NOMO-1 treated with DMSO at 0.1 percent for 48 hours (cell line): ENCODE data around the gene SFXN3.

ENCODE experiments used
- DNase-seq: peaks from one replicate; lab custom pipeline; 2025; ENCODE audit not compliant: unreplicated experiment; lab: John Stamatoyannopoulos, UW

Gene SFXN3

DNA sequence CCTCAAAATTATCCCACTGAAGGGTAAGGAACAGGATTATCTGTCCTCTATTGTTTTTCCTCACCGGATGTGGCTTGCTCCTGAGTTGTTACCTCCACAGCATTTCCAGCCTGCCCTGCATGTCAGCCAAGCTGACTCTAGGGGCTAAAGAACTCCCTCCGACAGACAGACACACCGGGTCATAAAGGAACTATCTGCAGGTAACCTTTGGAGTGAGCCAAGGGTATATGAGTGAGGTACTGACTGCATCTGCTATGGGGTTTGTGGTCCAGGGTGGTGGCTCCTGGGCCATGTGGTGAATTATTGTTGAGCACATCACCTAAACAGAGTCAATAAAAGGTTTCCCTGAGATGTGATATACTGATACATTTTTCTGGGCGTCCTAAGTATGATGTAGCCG is 23.8 kb downstream of the SFXN3 start:
- no peak for DNase-seq

DNA sequence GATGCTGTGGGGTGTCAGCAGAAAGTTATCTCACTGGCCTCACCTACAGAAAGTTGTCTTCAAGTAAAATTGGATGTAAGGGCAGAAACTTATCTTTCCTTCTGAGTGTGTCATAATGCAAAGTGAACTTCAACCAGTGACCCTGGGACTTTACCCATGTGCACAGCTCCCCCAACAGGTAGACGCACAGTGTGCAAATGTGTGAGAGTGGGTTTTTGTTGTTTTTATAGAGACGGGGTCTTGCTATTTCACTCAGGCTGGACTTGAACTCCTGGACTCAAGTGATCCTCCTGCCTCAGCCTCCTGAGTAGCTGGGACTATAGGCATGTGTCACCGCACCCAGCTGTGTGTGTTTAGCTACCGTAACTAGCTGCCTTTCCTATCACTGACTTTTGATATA is 24.4 kb downstream of the SFXN3 start:
- no peak for DNase-seq

DNA sequence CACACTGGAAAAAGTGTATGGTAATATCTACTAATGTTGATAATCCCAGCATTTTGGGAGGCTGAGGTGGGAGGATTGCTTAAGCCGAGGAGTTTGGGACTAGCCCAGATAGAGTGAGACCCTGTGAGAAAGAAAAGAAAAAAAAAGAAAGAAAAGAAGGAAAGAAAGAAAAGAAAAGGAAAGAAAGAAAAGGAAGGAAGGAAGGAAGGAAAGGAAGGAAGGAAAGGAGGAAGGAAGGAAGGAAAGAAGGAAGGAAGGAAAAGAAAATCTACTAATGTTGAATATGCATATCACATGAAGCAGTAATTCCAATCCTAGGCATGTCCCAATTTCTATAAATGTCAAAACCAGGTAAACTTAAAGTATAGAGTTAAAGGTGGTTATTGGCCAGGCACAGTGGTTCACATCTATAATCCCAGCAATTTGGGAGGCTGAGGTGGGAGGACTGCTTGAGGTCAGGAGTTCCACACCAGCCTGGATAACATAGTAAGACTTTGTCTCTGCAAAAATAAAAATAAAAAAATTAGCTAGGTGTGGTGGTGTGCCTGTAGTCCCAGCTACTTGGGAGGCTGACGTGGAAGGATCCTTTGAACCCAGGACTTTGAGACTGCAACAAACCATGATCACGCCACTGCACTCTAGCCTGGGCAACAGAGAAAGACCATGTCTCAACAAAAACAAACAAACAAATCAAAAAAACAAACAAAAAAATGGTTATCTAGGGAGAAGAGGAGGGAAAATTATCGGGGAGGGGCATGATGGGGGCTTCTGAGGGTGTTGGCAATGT is 25.5 kb downstream of the SFXN3 start:
- no peak for DNase-seq

DNA sequence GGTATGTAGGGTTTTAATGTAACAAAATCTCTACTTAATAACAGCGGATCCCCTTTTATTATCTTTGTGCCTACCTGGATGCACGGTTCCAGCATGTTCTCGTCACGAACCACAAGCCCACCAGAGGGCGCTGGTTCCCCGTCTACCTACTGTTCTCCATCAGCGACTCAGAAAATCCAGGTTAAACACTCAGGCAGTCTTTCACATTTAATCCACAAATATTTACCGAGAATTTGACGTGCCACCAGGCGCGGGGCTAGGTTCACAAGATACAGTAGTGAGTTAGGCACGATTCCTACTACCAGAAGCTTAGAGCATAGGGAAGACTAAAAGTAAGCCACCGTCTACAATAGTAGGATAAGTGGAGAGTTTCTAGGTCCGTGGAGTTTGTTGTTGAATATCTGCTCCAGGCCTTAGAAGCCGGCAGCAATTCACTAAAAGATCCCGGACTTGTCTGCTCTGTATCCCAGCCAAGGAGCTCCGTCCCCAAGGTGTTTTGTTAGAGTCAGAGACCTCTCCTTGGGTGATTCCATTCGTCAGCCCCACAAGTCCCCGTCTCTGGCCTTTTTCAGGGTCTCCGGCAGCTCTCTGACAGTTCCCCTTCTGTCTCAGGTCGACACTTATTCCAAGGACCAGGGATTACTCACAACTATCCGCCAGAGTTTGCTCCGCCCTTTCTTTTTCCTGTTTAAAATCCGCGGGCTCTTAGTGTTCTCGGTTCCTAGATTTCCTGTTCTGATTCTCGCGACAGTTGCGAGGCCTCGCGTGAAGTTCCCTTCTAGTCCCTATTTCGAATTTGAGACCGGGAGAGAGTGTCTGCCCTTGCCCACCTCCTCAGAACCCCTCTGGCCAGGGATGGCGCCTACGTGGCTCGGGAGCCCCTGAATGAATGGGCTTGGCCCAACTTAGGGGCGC is 29.3 kb downstream of the SFXN3 start:
- peak; percentile 95 for DNase-seq

DNA sequence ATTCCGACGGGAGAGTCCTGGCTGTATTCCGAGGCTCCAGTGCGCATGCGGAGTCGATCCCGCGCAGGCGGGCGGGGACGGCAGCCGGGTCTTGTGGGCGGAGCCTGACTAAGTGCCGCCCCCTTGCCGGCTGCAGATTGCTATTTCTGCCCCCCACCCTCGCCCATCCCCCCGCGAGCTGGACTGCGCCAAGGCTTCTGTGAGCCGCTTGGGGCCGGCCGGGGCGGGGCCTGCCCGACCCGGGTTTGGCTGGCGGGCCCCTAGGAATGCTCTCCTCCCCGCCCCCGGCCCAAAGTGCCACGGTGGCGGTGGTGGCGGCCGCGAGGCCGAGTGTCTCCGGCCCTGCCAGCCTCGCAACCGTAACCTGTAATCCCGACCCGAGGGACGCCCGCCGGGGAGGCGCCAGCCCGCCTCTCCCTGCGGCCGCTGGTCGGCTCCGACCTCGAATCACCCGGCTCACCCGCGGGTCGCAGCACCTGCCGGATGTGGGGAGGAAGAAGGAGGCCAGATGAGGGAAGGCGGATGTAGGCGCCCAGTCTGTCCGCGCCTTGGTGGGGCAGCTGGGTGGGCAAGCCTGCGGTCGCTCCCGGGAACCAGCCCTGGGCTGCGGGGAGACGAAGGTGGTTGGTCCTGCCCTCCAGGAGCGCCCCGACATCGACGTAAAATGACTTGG is 30.1 kb downstream of the SFXN3 start:
- DNase-seq: peak; percentile 88

DNA sequence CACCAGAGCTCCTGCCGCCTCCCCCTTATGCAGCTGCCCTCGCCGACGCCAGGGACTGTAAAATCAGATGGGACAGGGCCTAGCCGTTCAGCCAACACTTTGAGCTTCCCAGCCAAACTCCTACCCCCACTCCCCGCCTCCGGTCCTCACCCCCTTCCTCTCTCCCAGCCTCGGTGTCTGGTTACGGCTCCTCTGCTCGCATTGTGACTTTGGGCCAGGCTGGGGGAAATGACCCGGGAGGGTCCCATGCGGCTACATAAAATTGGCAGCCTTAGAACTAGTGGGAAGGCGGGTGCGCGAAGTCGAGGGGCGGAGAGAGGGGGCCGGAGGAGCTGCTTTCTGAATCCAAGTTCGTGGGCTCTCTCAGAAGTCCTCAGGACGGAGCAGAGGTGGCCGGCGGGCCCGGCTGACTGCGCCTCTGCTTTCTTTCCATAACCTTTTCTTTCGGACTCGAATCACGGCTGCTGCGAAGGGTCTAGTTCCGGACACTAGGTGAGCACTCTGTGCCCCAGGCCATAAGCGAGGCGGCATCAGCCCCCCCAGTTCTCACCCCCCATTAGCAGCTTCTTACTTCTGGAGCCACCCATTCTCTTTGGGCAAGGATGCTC is 30.7 kb downstream of the SFXN3 start, which contains the start of gene KAZALD1:
Gene KAZALD1, plus strand, starts transcription at position 366 of the 608 bp plus-strand sequence. CDS start 604 bp downstream, outside the sequence.
- DNase-seq: no peak

DNA sequence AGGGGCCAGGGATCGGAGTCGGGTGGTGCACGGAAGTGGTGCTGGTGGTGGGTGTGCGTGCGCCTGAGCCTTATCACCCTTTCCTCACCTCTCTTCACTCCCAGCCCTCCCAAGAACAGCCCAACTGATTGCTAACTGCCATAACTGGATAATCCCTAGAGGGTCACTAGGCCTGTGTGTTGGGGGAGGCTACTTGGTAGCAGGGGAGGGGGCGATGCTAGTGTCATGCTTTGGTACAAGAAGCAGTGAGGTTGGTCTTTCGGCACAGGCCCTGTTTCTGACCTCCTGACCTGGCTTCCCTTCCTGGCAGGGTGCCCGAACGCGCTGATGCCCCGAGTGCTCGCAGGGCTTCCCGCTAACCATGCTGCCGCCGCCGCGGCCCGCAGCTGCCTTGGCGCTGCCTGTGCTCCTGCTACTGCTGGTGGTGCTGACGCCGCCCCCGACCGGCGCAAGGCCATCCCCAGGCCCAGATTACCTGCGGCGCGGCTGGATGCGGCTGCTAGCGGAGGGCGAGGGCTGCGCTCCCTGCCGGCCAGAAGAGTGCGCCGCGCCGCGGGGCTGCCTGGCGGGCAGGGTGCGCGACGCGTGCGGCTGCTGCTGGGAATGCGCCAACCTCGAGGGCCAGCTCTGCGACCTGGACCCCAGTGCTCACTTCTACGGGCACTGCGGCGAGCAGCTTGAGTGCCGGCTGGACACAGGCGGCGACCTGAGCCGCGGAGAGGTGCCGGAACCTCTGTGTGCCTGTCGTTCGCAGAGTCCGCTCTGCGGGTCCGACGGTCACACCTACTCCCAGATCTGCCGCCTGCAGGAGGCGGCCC is 31.4 kb downstream of the SFXN3 start:
- peak; percentile 55 for DNase-seq

GRCh38 chr10:101063050-101063525 is 32.1 kb downstream of the SFXN3 start:
- no peak for DNase-seq

GRCh38 chr10:101063548-101064414 is 32.7 kb downstream of the SFXN3 start:
- no peak for DNase-seq

DNA sequence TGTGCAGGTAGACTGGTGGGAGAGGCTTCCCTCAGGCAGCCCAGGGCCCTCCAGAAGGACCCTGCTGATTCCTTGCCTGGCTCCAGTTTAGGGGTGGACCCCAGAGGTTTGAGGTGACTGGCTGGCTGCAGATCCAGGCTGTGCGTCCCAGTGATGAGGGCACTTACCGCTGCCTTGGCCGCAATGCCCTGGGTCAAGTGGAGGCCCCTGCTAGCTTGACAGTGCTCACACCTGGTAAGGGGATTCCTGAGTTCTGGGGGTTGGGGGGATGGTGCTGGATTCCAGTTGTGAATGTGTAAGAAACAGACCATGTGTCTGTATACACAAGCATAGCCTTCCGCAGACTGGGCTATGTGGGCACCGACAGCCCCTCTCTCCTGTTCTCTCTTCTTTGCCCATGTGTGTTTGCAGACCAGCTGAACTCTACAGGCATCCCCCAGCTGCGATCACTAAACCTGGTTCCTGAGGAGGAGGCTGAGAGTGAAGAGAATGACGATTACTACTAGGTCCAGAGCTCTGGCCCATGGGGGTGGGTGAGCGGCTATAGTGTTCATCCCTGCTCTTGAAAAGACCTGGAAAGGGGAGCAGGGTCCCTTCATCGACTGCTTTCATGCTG is 33.5 kb downstream of the SFXN3 start:
- DNase-seq: no peak

GRCh38 chr10:101065481-101066145 is 34.6 kb downstream of the SFXN3 start:
- no peak for DNase-seq

GRCh38 chr10:101066146-101066895 is 35.3 kb downstream of the SFXN3 start:
- DNase-seq: peak; percentile 71

- DNase-seq: no peak
Observed at GRCh38 chr10:101066896-101067355, 35.9 kb downstream of the SFXN3 start.

DNA sequence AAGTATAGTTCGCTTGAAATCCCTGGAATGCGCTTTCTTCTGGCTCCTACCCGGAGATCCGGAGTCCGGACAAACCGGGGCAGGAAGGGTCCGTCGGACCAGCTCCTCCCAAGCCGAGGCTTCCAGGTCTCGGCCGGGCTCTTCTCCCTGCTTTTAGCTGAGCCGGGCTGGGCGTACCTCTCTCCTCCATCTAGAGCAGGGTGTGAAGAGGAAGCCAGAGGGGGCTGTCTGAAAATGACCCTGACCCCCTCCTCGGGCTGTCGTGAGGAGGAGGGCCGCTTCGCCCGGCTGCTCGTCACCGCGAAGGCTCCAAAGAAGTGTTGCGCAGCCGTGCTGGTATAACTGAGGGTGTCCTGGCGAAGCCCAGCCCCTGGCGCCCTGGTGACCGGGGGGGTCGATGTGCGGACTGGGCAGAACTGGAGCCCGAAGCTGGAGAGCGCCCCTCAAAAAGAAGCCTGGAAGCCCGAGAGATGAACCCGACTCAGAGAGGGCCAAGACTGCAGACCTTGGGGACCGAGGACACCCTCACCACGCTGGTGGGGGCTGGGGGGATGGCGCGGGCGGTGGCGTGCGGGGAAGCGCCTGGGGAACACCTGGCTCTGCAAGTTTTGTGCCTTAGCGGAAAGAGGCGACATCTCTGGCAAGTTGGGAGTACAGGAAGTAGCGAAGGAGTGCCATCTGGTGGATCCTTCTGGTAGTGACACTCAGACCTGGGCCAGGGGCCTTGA is 36.5 kb downstream of the SFXN3 start:
- DNase-seq: peak; percentile 78

DNA sequence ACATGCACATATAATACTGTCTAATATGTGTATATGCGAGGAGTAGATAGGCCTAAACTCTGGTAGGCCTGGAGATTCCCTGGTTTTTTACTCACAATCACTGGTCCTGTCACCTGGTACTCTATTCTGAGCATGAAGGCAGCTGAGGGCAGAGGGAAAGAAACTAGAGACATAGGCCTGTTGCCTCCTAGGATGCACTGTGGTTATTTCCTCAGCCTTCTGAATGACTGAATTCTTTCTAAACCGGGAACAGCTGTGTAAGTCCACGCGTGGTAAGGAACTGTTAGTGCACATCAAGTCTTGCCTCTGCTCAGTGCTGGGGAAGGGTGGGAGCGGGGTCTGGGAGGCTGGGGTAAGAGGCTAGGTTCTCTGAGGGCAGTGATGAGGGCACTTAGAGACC is 38.4 kb downstream of the SFXN3 start:
- no peak for DNase-seq

DNA sequence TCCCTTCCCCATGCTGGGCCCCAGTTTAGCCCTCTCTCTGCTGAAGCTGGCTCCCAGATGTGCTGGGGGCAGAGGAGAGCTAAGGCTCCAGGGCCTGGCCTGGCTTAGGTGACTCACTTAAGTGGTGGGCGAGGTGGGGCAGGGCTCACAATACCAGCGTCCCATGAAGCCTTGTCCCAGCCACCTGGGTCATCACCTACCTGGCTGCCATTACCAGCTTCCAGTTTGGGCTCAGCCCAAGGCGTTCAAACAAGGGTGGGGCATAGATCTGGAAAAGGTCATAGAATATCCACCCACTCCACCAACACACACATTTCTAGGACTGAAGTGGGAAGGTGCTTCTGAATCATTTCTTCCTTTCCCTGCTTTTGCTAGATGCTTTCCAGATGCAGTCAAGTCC is 39.1 kb downstream of the SFXN3 start:
- no peak for DNase-seq
